Stimulated activated CD8-positive, alpha-beta memory T cell treated with anti-CD3 and anti-CD28 coated beads, Interleukin-4, amount 100 ng/mL, for 4 hours (primary cell): ENCODE results near the gene ERCC8.

Source experiments
- DNase-seq, 2 donors: peaks; one replicate each; pipeline ENCODE4 v3.0.0-alpha.2; 2020; ENCODE audit warnings: low read depth in 2 of 2, low spot score in 1 of 2

ERCC8 gene

GRCh38 chr5:60841361-60841760, 103.5 kb downstream of the ERCC8 start:
- no peak for DNase-seq

- no peak for DNase-seq
These were observed 108.7 kb downstream of the ERCC8 start for GRCh38 chr5:60836131-60836530.

- no peak for DNase-seq
These were observed 109.3 kb downstream of the ERCC8 start for GRCh38 chr5:60835554-60835953.

GRCh38 chr5:60833520-60833919, 111.3 kb downstream of the ERCC8 start:
- no peak for DNase-seq

GRCh38 chr5:60830581-60831127, 114.2 kb downstream of the ERCC8 start:
- DNase-seq, result no peak

GRCh38 chr5:60829490-60830266, 115.2 kb downstream of the ERCC8 start:
- no peak for DNase-seq

- no peak for DNase-seq
These were observed 117.7 kb downstream of the ERCC8 start for GRCh38 chr5:60827201-60827600.

GRCh38 chr5:60826653-60827052, 118.2 kb downstream of the ERCC8 start:
- no peak for DNase-seq
